Rectal smooth muscle tissue (tissue), 1 donor: ENCODE results near the gene STS.
A peak's percentile ranks its signal among the peaks of the same experiment; 100 is the strongest.

Experiments used
- H3K27ac ChIP-seq: one replicate; pipeline ENCODE4 v1.7.0; 2013; ENCODE audit warnings: low read depth, low read length, inconsistent platforms
- H3K27me3 ChIP-seq: one replicate; pipeline ENCODE4 v1.7.0; 2013; ENCODE audit warnings: low read length; ENCODE audit not compliant: control insufficient read depth, insufficient read depth
- H3K36me3 ChIP-seq: one replicate; pipeline ENCODE4 v1.7.0; 2013; ENCODE audit warnings: low read length; ENCODE audit not compliant: control insufficient read depth, insufficient read depth
- H3K4me1 ChIP-seq: one replicate; pipeline ENCODE4 v1.7.0; 2013; ENCODE audit warnings: low read length; ENCODE audit not compliant: control insufficient read depth, insufficient read depth
- H3K4me3 ChIP-seq: one replicate; pipeline ENCODE4 v1.7.0; 2013; ENCODE audit warnings: low read length
- H3K9ac ChIP-seq: one replicate; pipeline ENCODE4 v1.7.0; 2013; ENCODE audit warnings: low read length

The STS gene

DNA sequence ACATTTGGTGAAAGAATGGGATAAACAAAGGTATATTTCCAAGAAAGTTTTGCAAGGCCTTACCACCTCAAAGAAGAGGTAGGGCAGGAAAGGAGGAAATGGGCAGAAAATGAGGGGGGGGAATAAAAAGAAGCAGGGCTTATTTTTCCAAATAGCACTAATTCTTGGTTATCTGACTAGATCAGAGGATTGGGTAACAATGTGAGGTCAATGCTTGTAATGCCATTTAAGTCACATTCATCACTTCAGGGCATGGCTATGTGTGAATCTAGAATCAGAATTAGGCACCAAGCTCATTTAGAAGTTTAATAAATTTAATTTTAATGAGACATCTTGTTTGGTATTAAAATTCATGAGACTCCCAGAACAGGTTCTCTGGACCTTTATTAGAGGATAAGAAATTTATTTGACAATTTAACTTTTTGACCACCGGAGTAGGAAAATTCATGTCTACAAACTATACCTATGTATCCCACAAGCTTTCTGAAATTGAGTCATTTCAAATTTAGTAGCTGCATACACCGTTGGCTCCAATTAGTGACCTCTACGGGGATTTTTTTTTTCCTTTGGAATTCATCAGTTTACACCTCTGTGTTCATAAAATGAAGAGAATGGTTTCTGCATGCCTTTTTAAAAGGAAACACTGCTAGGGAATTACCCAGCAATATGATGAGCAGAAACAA, 1.4 kb upstream of the STS start:
- Histone ChIP-seq H3K36me3 (no peaks in the 10 kb centered on the region), H3K4me3 (no peak overlapping the region), H3K4me1 (no peaks in the 10 kb centered on the region), H3K27ac (no peak overlapping the region), H3K27me3 (no peaks in the 10 kb centered on the region), H3K9ac (no peak overlapping the region)

DNA sequence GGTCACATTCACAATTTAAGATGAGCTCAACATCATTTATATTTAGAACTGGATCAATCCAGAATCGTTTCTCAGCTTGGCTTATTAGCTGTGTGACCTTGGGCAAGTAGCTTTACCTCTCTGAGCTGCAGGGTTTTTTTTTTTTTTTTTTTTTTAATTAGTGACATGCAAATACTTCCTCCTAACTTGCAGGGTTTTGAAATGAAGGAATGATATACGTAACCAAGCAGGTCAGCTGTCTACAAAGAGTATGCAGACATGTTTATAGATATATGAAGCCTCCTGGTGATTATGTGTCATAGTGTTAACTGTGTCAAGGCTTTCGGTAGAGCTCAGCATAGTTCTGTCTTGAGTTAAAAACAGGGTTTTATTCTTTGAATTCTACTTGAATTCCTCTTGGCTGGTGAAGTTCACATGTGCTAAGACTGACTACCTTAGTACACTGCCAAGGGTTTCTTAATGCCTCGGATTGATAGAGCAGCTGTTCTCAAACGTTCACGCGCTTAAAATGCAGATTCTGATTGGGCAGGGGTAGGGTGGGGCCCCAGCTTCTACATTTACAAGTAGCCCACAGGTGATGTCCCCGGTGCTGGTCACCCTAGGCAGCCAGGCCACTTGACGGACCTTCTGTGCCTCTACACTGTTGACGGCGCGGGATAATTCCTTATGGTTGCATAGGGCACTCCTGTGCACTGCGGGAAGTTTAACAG, 654 bp upstream of the STS start:
- H3K9ac ChIP-seq = no peak overlapping the region
- H3K4me1 ChIP-seq = no peaks in the 10 kb centered on the region
- no peaks in the 10 kb centered on the region for H3K27me3 ChIP-seq
- no peak overlapping the region for H3K27ac ChIP-seq
- peak overlapping the region; percentile 94 for H3K4me3 ChIP-seq
- no peaks in the 10 kb centered on the region for H3K36me3 ChIP-seq

DNA sequence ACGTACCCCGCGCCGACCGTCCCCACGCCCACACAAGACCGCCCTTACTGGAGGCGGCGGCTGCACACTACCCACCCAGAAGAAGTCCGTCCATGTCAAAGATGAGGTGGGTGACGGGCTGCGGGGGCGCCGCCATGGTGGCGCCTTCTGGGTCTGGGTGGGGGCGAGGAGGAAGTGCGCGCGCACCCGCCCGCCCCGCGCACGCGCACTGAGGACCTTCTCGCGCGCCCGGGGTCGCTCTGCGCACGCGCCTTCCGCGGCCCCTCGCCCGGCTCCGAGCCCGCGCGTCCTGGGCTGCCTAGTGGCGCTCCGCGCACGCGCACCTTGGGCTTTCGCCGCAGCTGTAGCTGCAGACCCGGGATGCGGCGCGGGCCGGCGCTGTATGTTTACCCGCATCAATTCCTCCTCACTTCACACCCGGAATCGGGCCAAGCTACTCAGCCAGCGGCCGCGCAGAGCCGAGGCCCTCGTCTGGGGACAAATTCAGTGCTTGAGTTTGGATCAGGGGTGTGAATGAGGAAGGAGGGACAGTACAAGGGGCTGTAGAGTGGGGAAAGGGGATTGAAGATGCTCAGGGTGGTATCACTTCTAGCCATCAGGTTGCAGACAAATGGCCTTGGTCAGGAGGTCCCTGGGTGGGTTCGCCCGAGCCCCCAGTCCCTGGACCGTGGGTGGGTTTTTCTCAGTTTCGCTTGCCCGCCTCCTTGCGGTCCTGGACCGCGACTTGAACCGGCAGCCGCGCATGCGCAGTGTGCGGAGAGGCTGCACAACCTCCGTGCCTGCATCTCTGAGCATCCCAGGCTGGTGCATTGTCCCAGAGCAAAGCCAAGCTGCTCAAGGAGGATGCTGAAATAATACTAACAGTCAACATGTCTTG, 704 bp downstream of the STS start, which contains the start of gene PUDP:
Gene PUDP, minus strand, starts transcription at position 176 of the 877 bp plus-strand sequence. Its CDS starts 40 bp downstream, at position 136.
- Histone ChIP-seq H3K36me3 (no peaks in the 10 kb centered on the region), H3K4me3 (peak within 1 kb of the TSS; percentile 94), H3K27ac (peak within 1 kb of the TSS; percentile 80), H3K9ac (peak within 1 kb of the TSS; percentile 64), H3K4me1 (no peaks in the 10 kb centered on the region), H3K27me3 (no peaks in the 10 kb centered on the region)

DNA sequence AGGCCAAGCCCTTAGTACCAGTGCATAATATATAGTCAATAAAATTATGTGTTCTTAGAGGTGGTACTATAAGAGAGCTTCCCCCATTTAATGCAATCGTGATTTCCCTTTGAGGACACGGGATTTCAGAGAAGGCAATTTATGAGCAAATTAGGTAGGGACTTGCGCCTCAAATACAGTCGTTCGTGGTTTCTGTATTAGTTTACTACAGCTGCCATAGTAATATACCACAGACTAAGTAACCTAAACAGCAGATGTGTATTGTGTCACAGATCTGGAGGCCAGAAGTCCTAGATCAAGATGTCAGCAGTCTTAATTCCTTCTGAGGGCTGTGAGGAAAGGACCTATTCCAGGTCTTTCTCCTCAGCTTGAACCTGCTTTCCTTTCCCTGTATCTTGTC, 1.9 kb downstream of the STS start:
- Histone ChIP-seq H3K4me3 (no peak overlapping the region), H3K27ac (no peak overlapping the region), H3K36me3 (no peaks in the 10 kb centered on the region), H3K9ac (no peak overlapping the region), H3K27me3 (no peaks in the 10 kb centered on the region), H3K4me1 (no peaks in the 10 kb centered on the region)

DNA sequence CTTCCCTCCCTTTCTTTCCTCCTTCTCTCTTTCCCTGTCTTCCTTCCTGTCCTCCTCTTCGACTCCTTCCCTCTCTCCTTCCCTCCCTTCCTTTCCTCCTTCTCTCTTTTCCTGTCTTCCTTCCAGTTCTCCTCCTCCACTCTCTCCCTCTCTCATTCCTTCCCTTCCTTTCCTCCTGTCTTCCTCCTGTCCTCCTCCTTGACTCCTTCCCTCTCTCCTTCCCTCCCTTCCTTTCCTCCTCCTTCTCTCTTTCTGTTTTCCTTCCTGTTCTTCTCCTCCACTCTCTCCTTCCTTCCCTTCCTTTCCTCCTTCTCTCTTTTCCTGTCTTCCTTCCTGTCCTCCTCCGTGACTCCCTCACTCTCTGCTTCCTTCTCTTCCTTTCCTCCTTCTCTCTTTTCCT, 5.7 kb downstream of the STS start:
- Histone ChIP-seq H3K4me3 (no peak overlapping the region), H3K4me1 (no peaks in the 10 kb centered on the region), H3K36me3 (no peaks in the 10 kb centered on the region), H3K27me3 (no peaks in the 10 kb centered on the region), H3K27ac (no peak overlapping the region), H3K9ac (no peak overlapping the region)

DNA sequence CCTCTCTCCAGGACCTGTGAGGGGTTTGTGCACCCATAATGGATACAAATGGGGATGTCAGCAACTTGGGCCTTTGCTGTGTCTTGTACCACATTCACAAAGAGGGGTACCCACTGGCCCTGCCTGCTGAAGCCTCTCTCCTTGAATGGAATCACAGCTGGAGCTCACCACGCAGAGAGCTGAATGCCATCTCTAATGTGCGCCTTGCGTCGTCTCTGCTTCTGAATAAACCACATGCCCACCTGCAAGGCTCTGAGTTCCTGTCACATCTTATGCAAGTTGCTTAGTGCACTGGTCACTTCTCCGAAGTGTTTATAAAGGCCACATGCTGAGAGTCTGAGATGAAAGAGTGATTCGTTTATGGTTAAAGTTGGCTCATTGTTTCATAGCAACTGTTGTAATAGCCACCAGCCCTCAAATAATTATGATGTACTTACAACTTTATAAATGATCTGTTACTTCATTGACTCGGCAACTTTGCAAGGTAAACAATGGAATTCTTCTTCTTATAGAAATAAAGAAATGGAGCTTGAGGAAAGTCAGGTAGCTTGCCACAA, 6.6 kb downstream of the STS start:
- Histone ChIP-seq H3K36me3 (no peaks in the 10 kb centered on the region), H3K4me3 (no peak overlapping the region), H3K27ac (no peak overlapping the region), H3K4me1 (no peaks in the 10 kb centered on the region), H3K9ac (no peak overlapping the region), H3K27me3 (no peaks in the 10 kb centered on the region)

DNA sequence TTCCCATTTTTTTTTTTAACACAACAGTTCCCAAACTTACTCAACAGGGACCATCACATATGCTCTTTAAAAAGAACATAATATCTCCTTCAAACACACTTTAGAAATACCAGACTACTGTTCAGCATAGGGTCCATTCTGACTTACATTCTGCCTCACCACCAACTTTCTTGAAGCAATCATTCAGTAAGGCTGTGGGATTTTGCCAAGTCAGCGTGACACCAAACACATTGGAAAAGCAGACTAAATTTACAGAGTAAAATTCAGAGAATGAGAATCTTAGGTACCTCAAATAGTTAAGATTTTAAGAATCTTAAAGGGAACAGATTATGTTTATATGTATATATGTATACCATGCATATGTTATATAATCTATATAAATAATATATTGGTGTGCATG, 7.7 kb downstream of the STS start:
- H3K9ac ChIP-seq = no peak overlapping the region
- H3K36me3 ChIP-seq = no peaks in the 10 kb centered on the region
- H3K4me1 ChIP-seq = no peaks in the 10 kb centered on the region
- no peaks in the 10 kb centered on the region for H3K27me3 ChIP-seq
- no peak overlapping the region for H3K27ac ChIP-seq
- H3K4me3 ChIP-seq = no peak overlapping the region

DNA sequence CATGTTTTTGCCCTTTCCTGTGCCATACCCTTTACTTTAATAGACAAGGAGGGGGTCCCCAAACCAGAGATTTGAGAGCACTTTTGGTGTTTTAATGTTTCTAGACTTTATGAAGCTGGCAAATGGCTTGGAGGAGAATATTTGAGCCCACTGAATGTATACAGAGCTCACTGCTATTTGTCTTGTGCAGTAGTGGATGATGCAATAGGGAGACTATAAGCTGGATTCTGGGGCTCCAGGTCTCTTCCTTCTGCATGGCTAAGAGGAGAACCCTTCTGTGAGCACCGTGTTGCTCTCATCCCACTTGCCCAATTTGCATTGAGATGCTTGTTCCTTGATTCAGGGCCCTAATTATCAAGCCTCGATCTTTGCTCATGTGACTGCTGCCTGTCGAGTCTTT, 9.4 kb downstream of the STS start:
- H3K27me3 ChIP-seq = no peaks in the 10 kb centered on the region
- no peaks in the 10 kb centered on the region for H3K4me1 ChIP-seq
- H3K4me3 ChIP-seq = no peak overlapping the region
- H3K27ac ChIP-seq = no peak overlapping the region
- H3K36me3 ChIP-seq = no peaks in the 10 kb centered on the region
- no peak overlapping the region for H3K9ac ChIP-seq

DNA sequence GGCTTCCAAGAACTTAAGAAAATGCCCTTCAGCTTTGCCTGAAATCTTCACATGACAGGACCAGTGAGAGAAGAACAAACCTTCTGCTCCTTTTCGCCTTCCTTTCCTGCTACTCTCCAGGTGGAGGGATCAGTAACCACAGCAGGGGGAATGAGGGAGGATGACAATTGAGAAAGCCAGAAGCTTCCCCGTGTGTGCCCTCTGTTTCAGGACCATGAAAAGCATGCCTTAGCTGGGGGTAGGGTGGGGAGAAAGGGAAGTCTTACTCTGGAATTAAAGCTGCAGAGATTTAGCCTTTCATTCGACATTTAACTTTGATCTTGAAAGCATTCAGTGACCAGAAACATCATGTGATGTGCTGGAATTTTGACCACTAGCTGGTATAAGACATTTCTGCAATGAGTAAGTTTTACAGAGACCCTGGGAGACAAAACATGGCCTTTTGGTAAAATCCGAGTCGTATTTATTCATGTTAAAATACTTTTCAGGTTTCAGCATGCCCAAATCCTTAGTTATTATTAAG, 11.0 kb downstream of the STS start:
- no peak overlapping the region for H3K4me3 ChIP-seq
- H3K36me3 ChIP-seq = no peaks in the 10 kb centered on the region
- no peaks in the 10 kb centered on the region for H3K4me1 ChIP-seq
- no peaks in the 10 kb centered on the region for H3K27me3 ChIP-seq
- H3K9ac ChIP-seq = no peak overlapping the region
- no peak overlapping the region for H3K27ac ChIP-seq

DNA sequence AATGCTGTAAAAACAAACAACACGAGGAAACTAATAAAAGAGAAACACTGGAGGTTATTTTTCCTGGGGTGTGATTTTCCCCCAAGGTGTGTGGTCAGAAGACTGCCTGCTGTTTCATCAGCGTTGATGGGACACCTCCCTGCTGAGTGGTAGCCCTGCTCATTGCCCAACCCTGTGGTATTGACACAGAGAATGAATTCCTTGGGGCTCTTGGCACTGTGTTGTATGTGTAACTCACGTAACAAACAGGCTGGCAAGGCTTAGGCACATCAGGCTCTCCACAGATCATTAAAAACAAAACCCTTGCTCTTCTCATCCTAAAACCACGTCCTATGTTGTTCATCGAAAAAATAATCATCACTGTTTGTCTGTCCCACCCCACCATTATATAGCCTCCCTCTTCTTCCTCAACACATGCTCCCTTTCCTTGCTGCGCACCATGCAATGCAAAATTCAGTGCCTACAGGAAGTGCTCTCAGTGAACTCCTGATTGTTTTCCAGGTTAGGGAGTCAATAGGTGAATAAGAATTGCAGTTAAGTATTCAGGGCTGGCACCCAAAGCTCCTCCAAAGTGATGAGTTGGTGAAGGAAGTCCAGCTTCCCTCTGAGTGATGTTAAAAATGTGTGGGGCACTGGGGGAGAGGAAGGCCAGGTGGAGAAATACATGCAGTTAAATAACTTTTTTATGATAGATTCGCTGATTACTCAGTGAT, 11.8 kb downstream of the STS start:
- Histone ChIP-seq H3K27ac (no peak overlapping the region), H3K27me3 (no peaks in the 10 kb centered on the region), H3K4me1 (no peaks in the 10 kb centered on the region), H3K4me3 (no peak overlapping the region), H3K36me3 (no peaks in the 10 kb centered on the region), H3K9ac (no peak overlapping the region)

DNA sequence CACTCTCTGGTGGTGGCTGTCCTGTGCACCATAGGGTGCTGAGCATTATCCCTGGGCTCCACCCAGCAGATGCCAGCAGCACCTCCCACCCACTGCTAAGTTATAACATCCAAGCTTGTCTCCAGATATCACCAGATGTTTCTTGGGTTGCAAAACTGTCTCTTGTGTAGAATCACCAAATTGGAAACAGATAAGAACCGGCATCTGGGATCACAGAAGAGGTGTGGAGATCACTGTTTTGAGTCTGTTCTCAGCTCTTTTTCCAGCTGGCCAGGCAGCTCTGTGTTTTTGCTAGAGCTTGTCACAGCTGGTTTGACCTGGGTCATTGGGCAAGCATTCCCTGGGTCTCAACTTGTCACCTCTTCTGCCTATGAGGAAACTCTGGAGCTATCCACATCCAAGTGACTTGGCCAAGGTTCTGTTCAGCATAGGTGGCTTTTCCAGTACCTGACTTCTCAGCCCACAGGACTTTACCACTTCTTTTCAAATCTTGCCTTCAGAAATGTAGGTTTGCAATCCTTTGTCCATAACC, 15.7 kb downstream of the STS start:
- Histone ChIP-seq H3K27me3 (no peaks in the 10 kb centered on the region), H3K36me3 (no peaks in the 10 kb centered on the region), H3K4me1 (no peaks in the 10 kb centered on the region), H3K9ac (no peak overlapping the region), H3K4me3 (no peak overlapping the region), H3K27ac (no peak overlapping the region)
